Epithelial cell of esophagus (primary cell): ENCODE data around the gene PEX5.
"Not testable (repeated sequence)": the region's sequence is repeated elsewhere in the genome, so short reads cannot be mapped to it uniquely, and the experiment has no call there.

Experiments used
- DNase-seq: peaks from one replicate; pipeline ENCODE4 v3.0.0; 2010; ENCODE audit warnings: low read depth
- H3K4me3 ChIP-seq: 2 replicates; pipeline ENCODE4 v1.5.1; 2011; ENCODE audit warnings: mild to moderate bottlenecking, low read length, control low read depth
- TF ChIP-seq, protein P1 (sequence below): IDR thresholded peaks from 2 replicates; pipeline ENCODE4 v1.5.1; 2011; ENCODE audit warnings: low read depth, mild to moderate bottlenecking, low read length, control low read depth, inconsistent platforms; ENCODE audit not compliant: insufficient read depth; ENCODE audit errors: missing control alignments

Gene PEX5

DNA sequence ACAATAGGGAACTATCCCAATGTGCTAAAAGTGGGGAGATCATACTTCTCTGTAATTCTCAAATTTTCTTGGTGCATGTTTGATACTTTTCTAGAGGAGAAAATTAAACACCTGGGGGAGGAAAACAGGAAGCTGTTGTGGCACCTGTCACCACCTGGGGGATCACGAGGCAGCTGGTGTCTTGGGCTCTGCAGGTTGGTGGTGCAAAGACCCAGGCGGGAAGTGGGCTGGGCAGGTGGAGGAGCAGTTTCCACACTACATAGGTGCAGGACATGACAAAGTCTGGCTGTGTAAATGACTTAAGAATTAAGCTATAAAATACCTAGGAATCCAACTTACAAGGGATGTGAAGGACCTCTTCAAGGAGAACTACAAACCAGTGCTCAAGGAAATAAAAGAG is 23.2 kb downstream of the PEX5 start:
- TF ChIP-seq, protein P1, sequence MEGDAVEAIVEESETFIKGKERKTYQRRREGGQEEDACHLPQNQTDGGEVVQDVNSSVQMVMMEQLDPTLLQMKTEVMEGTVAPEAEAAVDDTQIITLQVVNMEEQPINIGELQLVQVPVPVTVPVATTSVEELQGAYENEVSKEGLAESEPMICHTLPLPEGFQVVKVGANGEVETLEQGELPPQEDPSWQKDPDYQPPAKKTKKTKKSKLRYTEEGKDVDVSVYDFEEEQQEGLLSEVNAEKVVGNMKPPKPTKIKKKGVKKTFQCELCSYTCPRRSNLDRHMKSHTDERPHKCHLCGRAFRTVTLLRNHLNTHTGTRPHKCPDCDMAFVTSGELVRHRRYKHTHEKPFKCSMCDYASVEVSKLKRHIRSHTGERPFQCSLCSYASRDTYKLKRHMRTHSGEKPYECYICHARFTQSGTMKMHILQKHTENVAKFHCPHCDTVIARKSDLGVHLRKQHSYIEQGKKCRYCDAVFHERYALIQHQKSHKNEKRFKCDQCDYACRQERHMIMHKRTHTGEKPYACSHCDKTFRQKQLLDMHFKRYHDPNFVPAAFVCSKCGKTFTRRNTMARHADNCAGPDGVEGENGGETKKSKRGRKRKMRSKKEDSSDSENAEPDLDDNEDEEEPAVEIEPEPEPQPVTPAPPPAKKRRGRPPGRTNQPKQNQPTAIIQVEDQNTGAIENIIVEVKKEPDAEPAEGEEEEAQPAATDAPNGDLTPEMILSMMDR: no peak
- no peak for DNase-seq
- no peak overlapping the region for H3K4me3 ChIP-seq

DNA sequence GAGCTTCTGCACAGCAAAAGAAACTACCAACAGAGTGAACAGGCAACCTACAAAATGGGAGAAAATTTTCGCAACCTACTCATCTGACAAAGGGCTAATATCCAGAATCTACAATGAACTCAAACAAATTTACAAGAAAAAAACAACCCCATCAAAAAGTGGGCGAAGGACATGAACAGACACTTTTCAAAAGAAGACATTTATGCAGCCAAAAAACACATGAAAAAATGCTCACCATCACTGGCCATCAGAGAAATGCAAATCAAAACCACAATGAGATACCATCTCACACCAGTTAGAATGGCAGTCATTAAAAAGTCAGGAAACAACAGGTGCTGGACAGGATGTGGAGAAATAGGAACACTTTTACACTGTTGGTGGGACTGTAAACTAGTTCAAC is 24.3 kb downstream of the PEX5 start:
- DNase-seq, H3K4me3 ChIP-seq: not testable (repeated sequence)

DNA sequence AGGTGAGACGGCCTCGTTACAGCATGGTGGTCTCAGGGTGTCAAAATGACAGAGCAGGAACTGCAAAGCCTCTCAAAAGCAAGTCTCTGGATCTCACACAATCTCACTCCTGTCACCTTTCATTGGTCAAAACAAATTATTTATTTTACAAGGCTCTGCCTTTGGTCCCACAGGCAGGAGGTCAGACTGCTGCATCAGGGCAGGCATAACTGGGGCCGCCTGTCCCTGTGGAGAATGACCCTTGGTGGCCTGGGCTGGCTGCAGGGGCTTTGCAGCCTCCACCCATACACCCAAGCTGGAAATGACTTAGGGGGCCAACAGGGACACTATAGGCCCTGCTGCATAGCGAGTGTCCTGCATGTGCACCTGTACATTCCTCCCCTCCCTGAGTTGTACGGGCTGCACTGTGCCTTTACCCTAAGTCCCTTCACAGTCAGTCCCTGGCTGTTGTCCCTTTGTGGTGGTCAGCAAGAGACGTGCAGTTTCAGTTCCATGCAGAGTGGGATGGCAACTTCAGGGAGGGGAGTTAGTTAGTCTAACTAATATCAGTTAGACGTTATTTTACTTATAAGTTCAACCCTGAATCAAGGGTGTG is 28.1 kb downstream of the PEX5 start:
- TF ChIP-seq, protein P1: no peak
- H3K4me3 ChIP-seq: no peak overlapping the region
- no peak for DNase-seq

DNA sequence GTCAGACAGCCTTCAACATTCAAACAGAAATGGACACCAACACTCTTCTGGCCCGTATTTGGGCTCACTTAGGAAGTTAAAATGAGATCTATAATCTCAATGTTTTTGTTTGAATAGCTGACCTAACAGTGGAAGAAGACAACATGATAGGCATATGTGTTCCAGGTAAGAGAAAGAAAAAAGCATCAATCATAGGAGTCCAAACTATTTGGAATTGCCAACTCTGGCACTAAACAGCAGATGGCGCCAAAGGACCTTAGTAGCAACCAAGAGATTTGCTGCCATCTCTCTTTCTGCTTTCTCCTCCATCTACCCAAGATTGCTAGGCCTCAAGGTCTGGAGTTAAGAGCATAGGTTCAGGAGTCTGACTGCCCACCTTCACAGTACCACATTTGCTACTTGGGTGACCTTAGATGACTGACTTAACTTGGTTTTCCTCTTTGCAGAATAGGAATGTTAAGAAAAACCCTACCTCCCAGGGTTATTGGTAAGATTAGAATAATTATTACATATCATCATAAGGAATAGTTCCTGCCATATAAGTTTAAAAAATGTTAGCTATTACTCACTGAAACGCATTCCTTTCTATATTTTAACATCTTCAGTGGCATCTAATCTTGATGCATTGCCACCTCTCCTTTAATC is 30.2 kb downstream of the PEX5 start:
- TF ChIP-seq, protein P1: peak; percentile 94
- no peak overlapping the region for H3K4me3 ChIP-seq
- peak; percentile 75 for DNase-seq

DNA sequence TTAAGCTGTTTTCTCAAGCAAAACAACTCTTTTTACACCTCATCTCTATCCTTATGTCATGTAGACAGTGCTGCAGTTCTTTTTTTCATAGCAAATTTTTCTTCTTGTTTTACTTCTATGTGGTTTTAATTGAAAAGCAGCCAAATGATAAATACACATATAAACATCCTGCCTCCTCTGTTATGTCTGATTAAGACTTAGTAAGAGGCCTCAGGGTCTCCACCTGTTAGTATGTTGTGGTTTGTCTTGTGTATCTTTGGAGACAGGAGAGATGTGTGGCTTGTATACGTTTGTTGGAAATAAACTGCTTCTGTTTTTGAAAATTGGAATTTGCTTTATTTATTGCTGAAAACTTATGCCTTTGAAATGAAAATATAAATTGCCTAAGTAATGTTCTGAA is 32.0 kb downstream of the PEX5 start:
- no peak overlapping the region for H3K4me3 ChIP-seq
- DNase-seq: peak; percentile 44
- TF ChIP-seq, protein P1: no peak

DNA sequence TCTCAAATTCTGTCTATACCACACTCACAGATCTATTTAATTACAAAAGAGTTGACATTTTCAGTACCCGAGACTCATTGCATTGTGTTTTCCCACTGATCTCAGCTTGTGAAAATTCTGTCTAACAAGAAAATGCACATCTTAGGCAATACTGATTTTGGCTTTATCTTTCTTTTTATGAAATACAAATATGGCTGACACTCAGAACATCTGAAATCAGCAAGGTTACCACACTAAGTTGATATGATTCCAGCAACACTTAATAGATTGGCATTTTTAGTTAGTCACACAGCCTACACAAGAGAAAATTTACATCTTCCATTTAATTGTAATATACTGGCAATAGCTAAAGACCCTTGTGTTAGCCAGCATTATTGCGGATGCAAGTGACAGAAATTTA is 40.3 kb downstream of the PEX5 start:
- TF ChIP-seq, protein P1: no peak

DNA sequence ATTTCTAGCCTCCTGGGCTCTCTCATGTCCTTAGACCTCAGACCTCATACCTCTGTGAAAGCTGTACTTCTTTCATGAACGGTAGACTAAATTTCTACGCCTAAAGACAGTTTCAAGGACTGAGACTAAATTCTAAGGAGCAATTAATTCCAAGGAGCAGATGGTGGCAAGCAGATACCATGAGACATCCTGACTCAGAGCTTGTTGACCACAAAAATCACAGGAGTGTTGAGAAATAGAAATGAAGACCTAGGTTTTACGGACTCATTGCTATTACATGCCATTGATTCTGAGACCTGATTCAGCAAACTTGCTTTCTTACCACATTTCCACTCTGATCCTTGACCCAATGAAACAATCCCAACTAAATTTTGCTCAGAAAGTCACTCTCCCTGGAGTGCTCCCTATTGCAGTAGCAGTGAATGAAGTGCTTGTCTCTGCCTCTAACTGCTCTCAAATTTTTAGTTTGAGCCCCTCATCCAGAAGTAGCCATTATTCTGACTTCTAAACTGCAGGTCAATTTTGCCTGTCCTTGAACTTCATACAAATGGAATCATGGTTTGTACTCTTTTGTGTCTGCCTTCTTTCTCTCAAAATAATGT is 52.0 kb downstream of the PEX5 start:
- TF ChIP-seq, protein P1: no peak
- no peak overlapping the region for H3K4me3 ChIP-seq
- peak; percentile 76 for DNase-seq

More for the DNA sequence above, 40.3 kb downstream of the PEX5 start:
- H3K4me3 ChIP-seq: no peak overlapping the region
- DNase-seq: peak; percentile 11
